OCI-LY1 (cell line): ENCODE results near the gene FMO3.

Source experiments
- EZH2 ChIP-seq: fragments of 200-600 bp; sonication (generic), shearing (Covaris generic); IDR thresholded peaks from 2 replicates; pipeline ENCODE4 v1.8.0; 2017; ENCODE audit warnings: borderline replicate concordance, mixed run types, mild to moderate bottlenecking, antibody characterized with exemption, low read length, moderate library complexity, mixed read lengths
- TF ChIP-seq, protein P1 (sequence below): fragments of 200-600 bp; sonication (generic), shearing (Covaris generic); IDR thresholded peaks from 2 replicates; pipeline ENCODE4 v1.5.1; 2017; ENCODE audit warnings: mild to moderate bottlenecking, antibody characterized with exemption, low read length, moderate library complexity, mixed read lengths

DNA sequence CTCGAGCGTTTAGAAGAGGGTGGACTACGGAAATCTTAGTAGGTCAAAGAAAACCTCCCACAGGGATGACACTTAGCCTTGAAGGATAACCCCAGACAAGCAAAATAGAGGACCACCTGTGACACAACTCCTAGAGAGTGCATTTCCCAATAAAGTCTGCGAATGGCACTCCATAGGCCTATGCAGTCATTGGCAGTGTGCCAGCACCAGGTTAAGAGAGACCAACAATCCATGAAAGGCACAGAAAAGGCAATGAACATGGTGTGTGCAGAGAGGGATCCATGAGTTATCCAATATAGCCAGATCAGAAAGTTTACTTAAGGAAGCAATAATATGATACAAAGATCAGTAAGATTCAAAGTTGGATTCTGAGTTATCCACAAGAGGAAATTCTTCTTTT is 49.2 kb downstream of the FMO3 start:
- TF ChIP-seq, protein P1, sequence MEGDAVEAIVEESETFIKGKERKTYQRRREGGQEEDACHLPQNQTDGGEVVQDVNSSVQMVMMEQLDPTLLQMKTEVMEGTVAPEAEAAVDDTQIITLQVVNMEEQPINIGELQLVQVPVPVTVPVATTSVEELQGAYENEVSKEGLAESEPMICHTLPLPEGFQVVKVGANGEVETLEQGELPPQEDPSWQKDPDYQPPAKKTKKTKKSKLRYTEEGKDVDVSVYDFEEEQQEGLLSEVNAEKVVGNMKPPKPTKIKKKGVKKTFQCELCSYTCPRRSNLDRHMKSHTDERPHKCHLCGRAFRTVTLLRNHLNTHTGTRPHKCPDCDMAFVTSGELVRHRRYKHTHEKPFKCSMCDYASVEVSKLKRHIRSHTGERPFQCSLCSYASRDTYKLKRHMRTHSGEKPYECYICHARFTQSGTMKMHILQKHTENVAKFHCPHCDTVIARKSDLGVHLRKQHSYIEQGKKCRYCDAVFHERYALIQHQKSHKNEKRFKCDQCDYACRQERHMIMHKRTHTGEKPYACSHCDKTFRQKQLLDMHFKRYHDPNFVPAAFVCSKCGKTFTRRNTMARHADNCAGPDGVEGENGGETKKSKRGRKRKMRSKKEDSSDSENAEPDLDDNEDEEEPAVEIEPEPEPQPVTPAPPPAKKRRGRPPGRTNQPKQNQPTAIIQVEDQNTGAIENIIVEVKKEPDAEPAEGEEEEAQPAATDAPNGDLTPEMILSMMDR: no peak
- TF ChIP-seq EZH2: no peak
